Type B pancreatic cell (in vitro differentiated cells): ENCODE measurements around the gene SLC17A7. TPM values are rescaled to one million over a fixed set of nuclear protein-coding genes. Genes with fewer than 3 reads are reported as not detected.

ENCODE experiments used
- DNase-seq: peaks from one replicate; pipeline ENCODE4 v3.0.0; 2021; ENCODE audit warnings: mixed read lengths; ENCODE audit not compliant: unreplicated experiment; ENCODE audit errors: extremely low spot score
- H3K27ac Mint-ChIP-seq: 2 replicates; pipeline ENCODE4 v1.8.0; 2021; ENCODE audit warnings: mild to moderate bottlenecking, mixed read lengths
- H3K27me3 Mint-ChIP-seq: 2 replicates; pipeline ENCODE4 v1.8.0; 2021; ENCODE audit warnings: mixed read lengths
- H3K36me3 Mint-ChIP-seq: 2 replicates; pipeline ENCODE4 v1.8.0; 2021; ENCODE audit warnings: mixed read lengths
- H3K4me1 Mint-ChIP-seq: one replicate; pipeline ENCODE4 v1.8.0; 2021; ENCODE audit warnings: mixed read lengths; ENCODE audit not compliant: unreplicated experiment
- H3K4me3 Mint-ChIP-seq: 2 replicates; pipeline ENCODE4 v1.8.0; 2021; ENCODE audit warnings: mild to moderate bottlenecking, mixed read lengths
- H3K9me3 Mint-ChIP-seq: 2 replicates; pipeline ENCODE4 v1.8.0; 2021; ENCODE audit warnings: mixed read lengths
- total RNA-seq: library from RNA; stranded (reverse); gene quantifications from 2 replicates; pipeline ENCODE4 v1.2.1, GENCODE V29; 2021; ENCODE audit warnings: low replicate concordance
- TF ChIP-seq, protein P1 (sequence below): fragments of 200-600 bp; sonication (generic); conservative IDR thresholded peaks from 2 replicates; pipeline ENCODE4 v1.5.0; 2021; ENCODE audit warnings: antibody characterized with exemption, mild to moderate bottlenecking

The SLC17A7 gene
- total RNA-seq, 1 donor from 2014 or later: 0.19 TPM

- TF ChIP-seq, protein P1, sequence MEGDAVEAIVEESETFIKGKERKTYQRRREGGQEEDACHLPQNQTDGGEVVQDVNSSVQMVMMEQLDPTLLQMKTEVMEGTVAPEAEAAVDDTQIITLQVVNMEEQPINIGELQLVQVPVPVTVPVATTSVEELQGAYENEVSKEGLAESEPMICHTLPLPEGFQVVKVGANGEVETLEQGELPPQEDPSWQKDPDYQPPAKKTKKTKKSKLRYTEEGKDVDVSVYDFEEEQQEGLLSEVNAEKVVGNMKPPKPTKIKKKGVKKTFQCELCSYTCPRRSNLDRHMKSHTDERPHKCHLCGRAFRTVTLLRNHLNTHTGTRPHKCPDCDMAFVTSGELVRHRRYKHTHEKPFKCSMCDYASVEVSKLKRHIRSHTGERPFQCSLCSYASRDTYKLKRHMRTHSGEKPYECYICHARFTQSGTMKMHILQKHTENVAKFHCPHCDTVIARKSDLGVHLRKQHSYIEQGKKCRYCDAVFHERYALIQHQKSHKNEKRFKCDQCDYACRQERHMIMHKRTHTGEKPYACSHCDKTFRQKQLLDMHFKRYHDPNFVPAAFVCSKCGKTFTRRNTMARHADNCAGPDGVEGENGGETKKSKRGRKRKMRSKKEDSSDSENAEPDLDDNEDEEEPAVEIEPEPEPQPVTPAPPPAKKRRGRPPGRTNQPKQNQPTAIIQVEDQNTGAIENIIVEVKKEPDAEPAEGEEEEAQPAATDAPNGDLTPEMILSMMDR: no peak
- peaks cover 91% of the 10 kb centered on the region for H3K27me3 Mint-ChIP-seq
- H3K27ac Mint-ChIP-seq: no peak overlapping the region
- peaks cover 21% of the 10 kb centered on the region for H3K4me1 Mint-ChIP-seq
- no peaks in the 10 kb centered on the region for H3K9me3 Mint-ChIP-seq
- no peaks in the 10 kb centered on the region for H3K36me3 Mint-ChIP-seq
- no peak for DNase-seq
- no peak overlapping the region for H3K4me3 Mint-ChIP-seq
These were observed 11.1 kb downstream of the SLC17A7 start for GRCh38 chr19:49430172-49430677.

GRCh38 chr19:49428547-49429451, 12.5 kb downstream of the SLC17A7 start:
- Mint-ChIP-seq H3K36me3 (no peaks in the 10 kb centered on the region), H3K27me3 (peaks cover 93% of the 10 kb centered on the region), H3K9me3 (no peaks in the 10 kb centered on the region), H3K4me3 (peak overlapping the region; percentile 79), H3K4me1 (peaks cover 22% of the 10 kb centered on the region), H3K27ac (no peak overlapping the region)
- no peak for DNase-seq
- TF ChIP-seq, protein P1: no peak

DNA sequence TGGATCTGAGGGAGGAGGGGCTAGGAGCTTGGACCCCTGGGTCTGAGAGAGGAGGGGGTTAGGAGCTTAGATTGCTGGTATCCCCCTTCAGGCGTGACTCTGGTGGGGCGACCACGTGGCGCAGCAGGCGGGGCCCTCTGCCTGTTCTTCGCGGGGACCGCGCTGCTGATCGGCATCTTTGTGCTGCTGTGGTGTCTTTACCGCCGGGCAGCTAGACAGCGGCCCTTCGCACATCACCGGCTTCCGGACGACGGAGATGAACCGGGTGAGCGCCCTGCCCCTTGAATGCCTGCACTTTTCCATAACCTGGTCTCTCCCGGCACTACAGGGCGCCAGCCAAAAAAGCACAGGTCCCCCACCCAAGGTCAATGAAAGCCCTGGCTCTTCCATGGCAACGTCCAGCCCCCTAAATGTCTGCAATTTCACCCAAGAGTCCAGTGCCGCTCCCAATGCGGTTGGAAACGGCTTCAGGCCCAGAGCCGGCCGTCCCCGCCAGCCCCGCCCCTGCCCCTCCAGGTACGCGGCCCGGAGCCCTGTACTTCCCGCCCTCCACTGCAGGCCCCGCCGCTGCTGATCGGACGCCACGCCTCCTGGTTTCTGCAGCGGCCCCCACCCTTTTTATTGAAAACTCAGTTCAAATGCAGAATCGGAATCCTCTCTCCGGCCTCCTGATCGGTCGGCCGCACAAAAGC, 13.3 kb downstream of the SLC17A7 start:
- Mint-ChIP-seq H3K4me3 (peak overlapping the region; percentile 79), H3K27ac (peak overlapping the region; percentile 34), H3K36me3 (no peaks in the 10 kb centered on the region), H3K4me1 (peaks cover 25% of the 10 kb centered on the region), H3K9me3 (no peaks in the 10 kb centered on the region), H3K27me3 (peaks cover 92% of the 10 kb centered on the region)
- no peak for DNase-seq
- TF ChIP-seq, protein P1: no peak

DNA sequence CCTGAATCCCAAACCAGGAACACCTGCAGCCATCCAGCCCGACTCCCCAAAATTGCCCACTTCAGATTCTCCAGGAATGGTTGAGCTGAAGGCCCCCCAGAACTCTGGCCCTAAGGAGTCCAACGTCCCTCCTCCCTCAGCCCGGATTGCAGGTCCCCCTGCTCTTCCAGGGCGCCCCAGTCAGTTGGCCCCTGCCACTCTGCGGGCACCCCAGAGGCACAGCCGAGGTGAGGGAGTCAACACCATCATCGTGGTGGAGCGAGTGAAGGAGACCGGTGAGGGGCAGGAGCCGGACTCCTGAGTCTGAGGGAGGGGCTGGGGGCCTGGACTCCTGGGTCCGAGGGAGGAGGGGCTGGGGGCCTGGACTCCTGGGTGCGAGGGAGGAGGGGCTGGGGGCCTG, 14.0 kb downstream of the SLC17A7 start:
- no peaks in the 10 kb centered on the region for H3K9me3 Mint-ChIP-seq
- no peak for DNase-seq
- no peaks in the 10 kb centered on the region for H3K36me3 Mint-ChIP-seq
- peaks cover 29% of the 10 kb centered on the region for H3K4me1 Mint-ChIP-seq
- H3K27me3 Mint-ChIP-seq: peaks cover 91% of the 10 kb centered on the region
- no peak overlapping the region for H3K27ac Mint-ChIP-seq
- no peak overlapping the region for H3K4me3 Mint-ChIP-seq
- TF ChIP-seq, protein P1: no peak

- peaks cover 37% of the 10 kb centered on the region for H3K4me1 Mint-ChIP-seq
- H3K36me3 Mint-ChIP-seq: no peaks in the 10 kb centered on the region
- H3K4me3 Mint-ChIP-seq: peak overlapping the region; percentile 42
- TF ChIP-seq, protein P1: no peak
- H3K27me3 Mint-ChIP-seq: peaks cover 95% of the 10 kb centered on the region
- H3K9me3 Mint-ChIP-seq: no peaks in the 10 kb centered on the region
- no peak for DNase-seq
- H3K27ac Mint-ChIP-seq: no peak overlapping the region
These were observed 15.3 kb downstream of the SLC17A7 start for GRCh38 chr19:49425922-49426592.
